AG04450 (cell line): ENCODE data around the gene MRPS14. TPM values are rescaled to one million over a fixed set of nuclear protein-coding genes. Genes with fewer than 3 reads are reported as not detected.

ENCODE experiments used
- CTCF ChIA-PET: fragments of 300-600, 350-600 bp; formaldehyde crosslinking; extraction: SDS; loops from one replicate; lab custom pipeline; 2022; ENCODE audit warnings: antibody characterized with exemption, inconsistent platforms; lab: Charles Lee
- POLR2A ChIA-PET: fragments of 350-600 bp; formaldehyde crosslinking; extraction: SDS; loops from one replicate; lab custom pipeline; 2021; ENCODE audit warnings: antibody characterized with exemption, inconsistent platforms; lab: Yijun Ruan, JAX
- DNase-seq: peaks from one replicate; pipeline ENCODE4 v3.0.0-alpha.2; 2011; ENCODE audit warnings: low read depth, low spot score
- H3K27ac ChIP-seq: one replicate; pipeline ENCODE4 v1.5.1; 2012; ENCODE audit warnings: low read depth, low read length, control low read depth
- H3K27me3 ChIP-seq: one replicate; pipeline ENCODE4 v1.6.0; 2012; ENCODE audit warnings: low read length; ENCODE audit not compliant: control insufficient read depth, insufficient read depth
- H3K4me3 ChIP-seq: 2 replicates; pipeline ENCODE4 v1.5.1; 2011; ENCODE audit warnings: mild to moderate bottlenecking, low read depth, low read length, control low read depth
- H3K9me3 ChIP-seq: 2 replicates; pipeline ENCODE4 v1.5.1; 2012; ENCODE audit warnings: low read length; ENCODE audit not compliant: control insufficient read depth, insufficient read depth
- CTCF ChIP-seq: IDR thresholded peaks from 2 replicates; pipeline ENCODE4 v1.5.1; 2011; ENCODE audit warnings: low read depth, low read length, control low read depth, inconsistent platforms
- polyA plus RNA-seq: library from polyadenylated mRNA; depleted of rRNA; stranded (reverse); fragments of >200 nt; gene quantifications from 2 replicates; pipeline ENCODE4 v1.2.3, GENCODE V29; 2011

Gene MRPS14
- polyA plus RNA-seq, 1 experiment: 40.8 TPM

GRCh38 chr1:175042650-175043049 is 19.4 kb upstream of the MRPS14 start:
- Histone ChIP-seq H3K27ac (no peak overlapping the region), H3K9me3 (no peaks in the 10 kb centered on the region; the same call in 1 of the 2 replicates), H3K27me3 (peaks cover 4% of the 10 kb centered on the region), H3K4me3 (no peak overlapping the region)
- no peak for TF ChIP-seq CTCF
- ChIA-PET POLR2A (no interaction called here), CTCF (interaction anchor here (3.8 kb wide), 1 partner anchor 13 kb away, joined by 16 read pairs; no protein-coding TSS in a partner anchor)
- no peak for DNase-seq

GRCh38 chr1:175040324-175040879 is 17.2 kb upstream of the MRPS14 start:
- H3K27ac ChIP-seq: no peak overlapping the region
- no peak for DNase-seq
- POLR2A ChIA-PET: no interaction called here
- peaks cover 11% of the 10 kb centered on the region for H3K27me3 ChIP-seq
- H3K9me3 ChIP-seq: no peaks in the 10 kb centered on the region; the same call in 1 of the 2 replicates
- H3K4me3 ChIP-seq: no peak overlapping the region
- CTCF ChIA-PET: interaction anchor here (1.4 to 3.8 kb wide), 2 partner anchors 11 to 111 kb away, joined by 3 to 16 read pairs; no protein-coding TSS in a partner anchor
- TF ChIP-seq CTCF: no peak

- H3K4me3 ChIP-seq: no peak overlapping the region
- H3K27ac ChIP-seq: no peak overlapping the region
- no peak for TF ChIP-seq CTCF
- ChIA-PET CTCF (no interaction called here), POLR2A (no interaction called here)
- DNase-seq: no peak
- peaks cover 7% of the 10 kb centered on the region for H3K27me3 ChIP-seq
- no peaks in the 10 kb centered on the region for H3K9me3 ChIP-seq
These were observed 14.2 kb upstream of the MRPS14 start for GRCh38 chr1:175037416-175037815.

- ChIA-PET CTCF (interaction anchor here (0.6 to 1.2 kb wide), 2 partner anchors 9 to 216 kb away, joined by 3 read pairs; no protein-coding TSS in a partner anchor), POLR2A (no interaction called here)
- Histone ChIP-seq H3K4me3 (no peak overlapping the region), H3K9me3 (no peaks in the 10 kb centered on the region), H3K27ac (no peak overlapping the region), H3K27me3 (peaks cover 7% of the 10 kb centered on the region)
- no peak for DNase-seq
- TF ChIP-seq CTCF: no peak
These were observed 13.3 kb upstream of the MRPS14 start for GRCh38 chr1:175036476-175036875.

GRCh38 chr1:175035865-175036264 is 12.6 kb upstream of the MRPS14 start:
- no peak for DNase-seq

More at GRCh38 chr1:175035865-175036264, 12.6 kb upstream of the MRPS14 start:
- TF ChIP-seq CTCF: no peak
- ChIA-PET CTCF (interaction anchor here (0.6 to 1.2 kb wide), 2 partner anchors 9 to 216 kb away, joined by 3 read pairs; no protein-coding TSS in a partner anchor), POLR2A (no interaction called here)
- peaks cover 7% of the 10 kb centered on the region for H3K27me3 ChIP-seq
- no peak overlapping the region for H3K4me3 ChIP-seq
- H3K27ac ChIP-seq: no peak overlapping the region
- no peaks in the 10 kb centered on the region for H3K9me3 ChIP-seq
